GM23338 (cell line): ENCODE results near the gene DCN. TPM values are rescaled to one million over a fixed set of nuclear protein-coding genes. Genes with fewer than 3 reads are reported as not detected.

Experiments used
- ATAC-seq: fragments of 200-7000 bp; cut with Tn5 transposase; 3 replicates; pipeline ENCODE4 v1.9.1; 2020
- DNase-seq: peaks from one replicate; pipeline ENCODE4 v3.0.0-alpha.2; 2015; ENCODE audit warnings: low spot score
- H2AFZ ChIP-seq: fragments of 200-600 bp; sonication (generic); 2 replicates; pipeline ENCODE4 v1.8.0; 2016; ENCODE audit warnings: antibody characterized with exemption, mild to moderate bottlenecking, moderate library complexity
- H3F3A ChIP-seq: fragments of 200-600 bp; sonication (generic); replicated peaks from 2 replicates; pipeline ENCODE4 v1.8.0; 2017; ENCODE audit warnings: antibody characterized with exemption, mixed run types, low read depth
- H3K27ac ChIP-seq: fragments of 200-600 bp; sonication (generic); 2 replicates; pipeline ENCODE4 v1.6.1; 2016; ENCODE audit warnings: low read depth
- H3K27me3 ChIP-seq: fragments of 200-600 bp; sonication (generic); 2 replicates; pipeline ENCODE4 v1.8.0; 2016; ENCODE audit warnings: mild to moderate bottlenecking, mixed run types, moderate library complexity; ENCODE audit not compliant: insufficient read depth
- H3K36me3 ChIP-seq: fragments of 200-600 bp; sonication (generic); 2 replicates; pipeline ENCODE4 v1.8.0; 2016; ENCODE audit warnings: mild to moderate bottlenecking; ENCODE audit not compliant: insufficient read depth
- H3K4me1 ChIP-seq: fragments of 200-600 bp; sonication (generic); 2 replicates; pipeline ENCODE4 v1.8.0; 2016; ENCODE audit warnings: mild to moderate bottlenecking, moderate library complexity; ENCODE audit not compliant: insufficient read depth
- H3K4me2 ChIP-seq: fragments of 200-600 bp; sonication (generic); 2 replicates; pipeline ENCODE4 v1.7.1; 2017; ENCODE audit warnings: mixed run types
- H3K4me3 ChIP-seq: fragments of 200-600 bp; sonication (generic); 2 replicates; pipeline ENCODE4 v1.6.1; 2016; ENCODE audit warnings: mixed run types
- H3K79me2 ChIP-seq: fragments of 200-600 bp; sonication (generic); replicated peaks from 2 replicates; pipeline ENCODE4 v1.8.0; 2017; ENCODE audit warnings: mild to moderate bottlenecking; ENCODE audit not compliant: insufficient read depth
- H3K9me2 ChIP-seq: fragments of 200-600 bp; sonication (generic); 2 replicates; pipeline ENCODE4 v1.8.0; 2017; ENCODE audit not compliant: insufficient read depth
- H4K20me1 ChIP-seq: fragments of 200-600 bp; sonication (generic); replicated peaks from 2 replicates; pipeline ENCODE4 v1.8.0; 2017; ENCODE audit warnings: mild to moderate bottlenecking; ENCODE audit not compliant: insufficient read depth
- H3K27ac Mint-ChIP-seq: 2 replicates; pipeline ENCODE4 v1.8.0; 2020; ENCODE audit warnings: inconsistent platforms, mild to moderate bottlenecking, moderate library complexity, mixed read lengths
- H3K27me3 Mint-ChIP-seq: 3 replicates; pipeline ENCODE4 v1.8.0; 2022; ENCODE audit warnings: low read depth, mild to moderate bottlenecking, moderate library complexity, mixed read lengths, inconsistent platforms; ENCODE audit not compliant: insufficient read depth, poor library complexity
- H3K36me3 Mint-ChIP-seq: 3 replicates; pipeline ENCODE4 v1.8.0; 2021; ENCODE audit warnings: low read depth, mild to moderate bottlenecking, inconsistent platforms, moderate library complexity, mixed read lengths
- H3K4me1 Mint-ChIP-seq: 3 replicates; pipeline ENCODE4 v1.8.0; 2020; ENCODE audit warnings: mild to moderate bottlenecking, inconsistent platforms, mixed read lengths
- H3K4me3 Mint-ChIP-seq: 3 replicates; pipeline ENCODE4 v1.8.0; 2021; ENCODE audit warnings: moderate library complexity, mild to moderate bottlenecking, inconsistent platforms, mixed read lengths
- H3K9me3 Mint-ChIP-seq: 3 replicates; pipeline ENCODE4 v1.8.0; 2020; ENCODE audit warnings: moderate library complexity, mild to moderate bottlenecking, inconsistent platforms, mixed read lengths
- CREB1 ChIP-seq: fragments of 250-450 bp; sonication (Bioruptor Pico); IDR thresholded peaks from 2 replicates; pipeline ENCODE4 v1.5.0; 2020; ENCODE audit warnings: low read depth, mild to moderate bottlenecking, moderate library complexity
- ETS1 ChIP-seq: IDR thresholded peaks from 2 replicates; pipeline ENCODE4 v1.6.1; 2016; ENCODE audit warnings: antibody characterized with exemption
- EZH2 ChIP-seq: fragments of 200-600 bp; sonication (generic); IDR thresholded peaks from one replicate; pipeline ENCODE4 v1.8.0; 2017; ENCODE audit warnings: antibody characterized with exemption, mild to moderate bottlenecking, low read depth; ENCODE audit not compliant: unreplicated experiment
- EZH2phosphoT487 ChIP-seq: fragments of 200-600 bp; sonication (generic); IDR thresholded peaks from one replicate; pipeline ENCODE4 v1.8.1; 2018; ENCODE audit warnings: antibody characterized with exemption; ENCODE audit not compliant: unreplicated experiment
- JUNB ChIP-seq: IDR thresholded peaks from one replicate; pipeline ENCODE4 v1.6.1; 2016; ENCODE audit warnings: antibody characterized with exemption; ENCODE audit not compliant: unreplicated experiment
- NANOG ChIP-seq: IDR thresholded peaks from 2 replicates; pipeline ENCODE4 v1.6.1; 2016; ENCODE audit warnings: antibody characterized with exemption, borderline replicate concordance
- POLR2AphosphoS5 ChIP-seq: IDR thresholded peaks from 2 replicates; pipeline ENCODE4 v1.6.1; 2016; ENCODE audit warnings: antibody characterized with exemption, low read depth
- REST ChIP-seq: IDR thresholded peaks from one replicate; pipeline ENCODE4 v1.6.1; 2018; ENCODE audit warnings: antibody characterized with exemption; ENCODE audit not compliant: unreplicated experiment
- ZNF114 ChIP-seq: fragments of 250-450 bp; sonication (Bioruptor Pico); IDR thresholded peaks from 2 replicates; pipeline ENCODE4 v1.5.0; 2020; ENCODE audit warnings: mild to moderate bottlenecking, moderate library complexity
- ZNF331 ChIP-seq: fragments of 250-450 bp; sonication (Bioruptor Pico); IDR thresholded peaks from 2 replicates; pipeline ENCODE4 v1.5.0; 2020; ENCODE audit warnings: low read depth, mild to moderate bottlenecking, moderate library complexity
- polyA plus RNA-seq: library from polyadenylated mRNA; unstranded; fragments of >200 nt; fragmentation: Nextera tagmentation; extraction: Ambion mirVana; gene quantifications from 2 replicates; pipeline ENCODE4 v1.2.1, GENCODE V29; 2016
- total RNA-seq: library from RNA; depleted of rRNA; stranded (reverse); fragments of >200 nt; shearing (Covaris generic); gene quantifications from 2 replicates; pipeline ENCODE4 v1.2.3, GENCODE V29; 2014
- TF ChIP-seq, protein P1 (sequence below), 2 experiments: fragments of 200-600 bp in 1 of 2; sonication (generic) in 1 of 2; conservative IDR thresholded peaks; 2 replicates each; pipeline versions ENCODE4 v1.5.1 to v1.6.1; 2016 to 2017; ENCODE audit warnings: antibody characterized with exemption in 2 of 2, low read depth in 2 of 2, mild to moderate bottlenecking in 2 of 2, moderate library complexity in 1 of 2
- TF ChIP-seq, protein P2 (sequence below): fragments of 250-450 bp; sonication (Bioruptor Pico); IDR thresholded peaks from 2 replicates; pipeline ENCODE4 v1.5.0; 2020; ENCODE audit warnings: mild to moderate bottlenecking, moderate library complexity

The DCN gene
- total and polyA plus RNA-seq, 2 experiments from 2014 or later, result not detected

DNA sequence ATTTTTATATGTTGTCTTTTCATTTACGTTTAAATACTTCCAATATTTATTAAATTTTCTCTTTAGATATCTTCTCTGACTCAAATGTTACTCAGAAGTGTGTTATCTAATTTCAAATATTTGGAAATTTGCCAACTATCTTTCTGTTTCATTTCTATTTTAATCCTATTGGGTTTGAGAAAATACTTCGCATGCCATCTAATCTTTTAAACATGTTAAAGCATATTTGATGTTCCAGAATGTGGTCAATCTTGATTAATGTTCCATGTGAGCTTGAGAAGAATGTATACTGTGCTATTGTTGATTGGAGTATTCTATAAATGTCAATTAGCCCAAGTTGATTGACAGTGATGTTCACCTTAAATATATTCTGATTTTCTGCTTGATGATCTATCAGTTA lies 11.9 kb upstream of the DCN start:
- no peak overlapping the region for H3K4me3 ChIP-seq
- H4K20me1 ChIP-seq, result no peaks in the 10 kb centered on the region
- no peak overlapping the region for H2AFZ ChIP-seq
- Mint-ChIP-seq H3K36me3 (peaks cover 7% of the 10 kb centered on the region; the same call in 1 of the 3 replicates), H3K4me1 (no peaks in the 10 kb centered on the region), H3K27ac (no peak overlapping the region), H3K4me3 (no peak overlapping the region), H3K9me3 (peaks cover 14% of the 10 kb centered on the region), H3K27me3 (no peaks in the 10 kb centered on the region)
- ATAC-seq, result no peak
- H3K27me3 ChIP-seq, result no peaks in the 10 kb centered on the region
- TF ChIP-seq REST (no peak), CREB1 (no peak), ZNF114 (no peak), EZH2phosphoT487 (no peak), JUNB (no peak), EZH2 (no peak), ZNF331 (no peak), NANOG (no peak), POLR2AphosphoS5 (no peak), ETS1 (no peak)
- TF ChIP-seq, protein P1, sequence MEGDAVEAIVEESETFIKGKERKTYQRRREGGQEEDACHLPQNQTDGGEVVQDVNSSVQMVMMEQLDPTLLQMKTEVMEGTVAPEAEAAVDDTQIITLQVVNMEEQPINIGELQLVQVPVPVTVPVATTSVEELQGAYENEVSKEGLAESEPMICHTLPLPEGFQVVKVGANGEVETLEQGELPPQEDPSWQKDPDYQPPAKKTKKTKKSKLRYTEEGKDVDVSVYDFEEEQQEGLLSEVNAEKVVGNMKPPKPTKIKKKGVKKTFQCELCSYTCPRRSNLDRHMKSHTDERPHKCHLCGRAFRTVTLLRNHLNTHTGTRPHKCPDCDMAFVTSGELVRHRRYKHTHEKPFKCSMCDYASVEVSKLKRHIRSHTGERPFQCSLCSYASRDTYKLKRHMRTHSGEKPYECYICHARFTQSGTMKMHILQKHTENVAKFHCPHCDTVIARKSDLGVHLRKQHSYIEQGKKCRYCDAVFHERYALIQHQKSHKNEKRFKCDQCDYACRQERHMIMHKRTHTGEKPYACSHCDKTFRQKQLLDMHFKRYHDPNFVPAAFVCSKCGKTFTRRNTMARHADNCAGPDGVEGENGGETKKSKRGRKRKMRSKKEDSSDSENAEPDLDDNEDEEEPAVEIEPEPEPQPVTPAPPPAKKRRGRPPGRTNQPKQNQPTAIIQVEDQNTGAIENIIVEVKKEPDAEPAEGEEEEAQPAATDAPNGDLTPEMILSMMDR (conservative IDR thresholded peaks at IDR 0.05; ENCODE audit: low read depth in 2 of 2), result no peak
- TF ChIP-seq, protein P2, sequence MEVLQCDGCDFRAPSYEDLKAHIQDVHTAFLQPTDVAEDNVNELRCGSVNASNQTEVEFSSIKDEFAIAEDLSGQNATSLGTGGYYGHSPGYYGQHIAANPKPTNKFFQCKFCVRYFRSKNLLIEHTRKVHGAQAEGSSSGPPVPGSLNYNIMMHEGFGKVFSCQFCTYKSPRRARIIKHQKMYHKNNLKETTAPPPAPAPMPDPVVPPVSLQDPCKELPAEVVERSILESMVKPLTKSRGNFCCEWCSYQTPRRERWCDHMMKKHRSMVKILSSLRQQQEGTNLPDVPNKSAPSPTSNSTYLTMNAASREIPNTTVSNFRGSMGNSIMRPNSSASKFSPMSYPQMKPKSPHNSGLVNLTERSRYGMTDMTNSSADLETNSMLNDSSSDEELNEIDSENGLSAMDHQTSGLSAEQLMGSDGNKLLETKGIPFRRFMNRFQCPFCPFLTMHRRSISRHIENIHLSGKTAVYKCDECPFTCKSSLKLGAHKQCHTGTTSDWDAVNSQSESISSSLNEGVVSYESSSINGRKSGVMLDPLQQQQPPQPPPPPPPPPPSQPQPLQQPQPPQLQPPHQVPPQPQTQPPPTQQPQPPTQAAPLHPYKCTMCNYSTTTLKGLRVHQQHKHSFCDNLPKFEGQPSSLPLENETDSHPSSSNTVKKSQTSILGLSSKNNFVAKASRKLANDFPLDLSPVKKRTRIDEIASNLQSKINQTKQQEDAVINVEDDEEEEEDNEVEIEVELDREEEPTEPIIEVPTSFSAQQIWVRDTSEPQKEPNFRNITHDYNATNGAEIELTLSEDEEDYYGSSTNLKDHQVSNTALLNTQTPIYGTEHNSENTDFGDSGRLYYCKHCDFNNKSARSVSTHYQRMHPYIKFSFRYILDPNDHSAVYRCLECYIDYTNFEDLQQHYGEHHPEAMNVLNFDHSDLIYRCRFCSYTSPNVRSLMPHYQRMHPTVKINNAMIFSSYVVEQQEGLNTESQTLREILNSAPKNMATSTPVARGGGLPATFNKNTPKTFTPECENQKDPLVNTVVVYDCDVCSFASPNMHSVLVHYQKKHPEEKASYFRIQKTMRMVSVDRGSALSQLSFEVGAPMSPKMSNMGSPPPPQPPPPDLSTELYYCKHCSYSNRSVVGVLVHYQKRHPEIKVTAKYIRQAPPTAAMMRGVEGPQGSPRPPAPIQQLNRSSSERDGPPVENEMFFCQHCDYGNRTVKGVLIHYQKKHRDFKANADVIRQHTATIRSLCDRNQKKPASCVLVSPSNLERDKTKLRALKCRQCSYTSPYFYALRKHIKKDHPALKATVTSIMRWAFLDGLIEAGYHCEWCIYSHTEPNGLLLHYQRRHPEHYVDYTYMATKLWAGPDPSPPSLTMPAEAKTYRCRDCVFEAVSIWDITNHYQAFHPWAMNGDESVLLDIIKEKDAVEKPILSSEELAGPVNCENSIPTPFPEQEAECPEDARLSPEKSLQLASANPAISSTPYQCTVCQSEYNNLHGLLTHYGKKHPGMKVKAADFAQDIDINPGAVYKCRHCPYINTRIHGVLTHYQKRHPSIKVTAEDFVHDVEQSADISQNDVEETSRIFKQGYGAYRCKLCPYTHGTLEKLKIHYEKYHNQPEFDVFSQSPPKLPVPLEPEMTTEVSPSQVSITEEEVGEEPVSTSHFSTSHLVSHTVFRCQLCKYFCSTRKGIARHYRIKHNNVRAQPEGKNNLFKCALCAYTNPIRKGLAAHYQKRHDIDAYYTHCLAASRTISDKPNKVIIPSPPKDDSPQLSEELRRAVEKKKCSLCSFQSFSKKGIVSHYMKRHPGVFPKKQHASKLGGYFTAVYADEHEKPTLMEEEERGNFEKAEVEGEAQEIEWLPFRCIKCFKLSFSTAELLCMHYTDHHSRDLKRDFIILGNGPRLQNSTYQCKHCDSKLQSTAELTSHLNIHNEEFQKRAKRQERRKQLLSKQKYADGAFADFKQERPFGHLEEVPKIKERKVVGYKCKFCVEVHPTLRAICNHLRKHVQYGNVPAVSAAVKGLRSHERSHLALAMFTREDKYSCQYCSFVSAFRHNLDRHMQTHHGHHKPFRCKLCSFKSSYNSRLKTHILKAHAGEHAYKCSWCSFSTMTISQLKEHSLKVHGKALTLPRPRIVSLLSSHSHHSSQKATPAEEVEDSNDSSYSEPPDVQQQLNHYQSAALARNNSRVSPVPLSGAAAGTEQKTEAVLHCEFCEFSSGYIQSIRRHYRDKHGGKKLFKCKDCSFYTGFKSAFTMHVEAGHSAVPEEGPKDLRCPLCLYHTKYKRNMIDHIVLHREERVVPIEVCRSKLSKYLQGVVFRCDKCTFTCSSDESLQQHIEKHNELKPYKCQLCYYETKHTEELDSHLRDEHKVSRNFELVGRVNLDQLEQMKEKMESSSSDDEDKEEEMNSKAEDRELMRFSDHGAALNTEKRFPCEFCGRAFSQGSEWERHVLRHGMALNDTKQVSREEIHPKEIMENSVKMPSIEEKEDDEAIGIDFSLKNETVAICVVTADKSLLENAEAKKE (CRISPR knock-in tag), result no peak
- no peaks in the 10 kb centered on the region for H3F3A ChIP-seq
- no peaks in the 10 kb centered on the region for H3K9me2 ChIP-seq
- no peak overlapping the region for H3K4me2 ChIP-seq
- H3K79me2 ChIP-seq, result no peaks in the 10 kb centered on the region
- no peak for DNase-seq
- H3K27ac ChIP-seq, result no peak overlapping the region
- H3K36me3 ChIP-seq, result no peaks in the 10 kb centered on the region
- H3K4me1 ChIP-seq, result no peaks in the 10 kb centered on the region
